Measurements from ENCODE around the gene EMP2. TPM values are rescaled to one million over a fixed set of nuclear protein-coding genes. Genes with fewer than 3 reads are reported as not detected.

EMP2 gene
- total RNA-seq, 1 experiment from 2014 or later = 14.4 TPM

- Histone ChIP-seq H2BK12ac (ENCODE audit: insufficient read length, low read depth, low read length) (no peak overlapping the region), H2AK5ac (ENCODE audit: insufficient read length, low read length) (no peak overlapping the region), H2BK120ac (ENCODE audit: low read depth, low read length, poor library complexity, severe bottlenecking) (no peak overlapping the region), H3K9ac (ENCODE audit: extremely low read depth, insufficient read length, low read length) (no peak overlapping the region), H3K4me2 (ENCODE audit: insufficient read depth, insufficient read length, low read length) (no peak overlapping the region), H3K18ac (ENCODE audit: insufficient read length, low read depth, low read length) (no peak overlapping the region), H3K9me3 (ENCODE audit: control insufficient read depth, low read depth, low read length) (no peaks in the 10 kb centered on the region), H3K27me3 (ENCODE audit: insufficient read depth, low read length) (no peaks in the 10 kb centered on the region), H3K79me1 (ENCODE audit: insufficient read depth, low read depth, low read length, poor library complexity, severe bottlenecking) (no peaks in the 10 kb centered on the region), H4K20me1 (ENCODE audit: control insufficient read depth, insufficient read depth, insufficient read length) (no peaks in the 10 kb centered on the region), H3K4ac (ENCODE audit: low read depth, low read length) (no peak overlapping the region), H3K56ac (ENCODE audit: insufficient read length, low read depth, low read length) (no peak overlapping the region), H3K27ac (ENCODE audit: insufficient read length, low read depth, low read length) (no peak overlapping the region), H3K14ac (ENCODE audit: insufficient read depth, low read length) (no peak overlapping the region), H3K4me1 (ENCODE audit: insufficient read depth, low read length) (0 out of 2 replicates have a peak, but pooled peaks cover 4% of the 10 kb centered on the region), H2AFZ (ENCODE audit: low read length) (no peak overlapping the region), H2BK5ac (ENCODE audit: insufficient read length, low read length) (no peak overlapping the region), H3T11ph (ENCODE audit: low read length) (no peak overlapping the region), H4K5ac (ENCODE audit: insufficient read length, low read depth, low read length) (no peak overlapping the region), H3K23ac (ENCODE audit: insufficient read length, low read depth, low read length) (no peak overlapping the region), H2BK15ac (ENCODE audit: low read depth, low read length) (no peak overlapping the region), H4K8ac (replicated peaks; ENCODE audit: insufficient read length, low read depth, low read length) (no peak overlapping the region), H3K23me2 (ENCODE audit: insufficient read length, low read depth, low read length, poor library complexity, severe bottlenecking) (no peaks in the 10 kb centered on the region), H3K79me2 (ENCODE audit: insufficient read depth, low read length) (no peaks in the 10 kb centered on the region), H4K91ac (ENCODE audit: insufficient read length, low read depth, low read length) (no peak overlapping the region), H2BK20ac (ENCODE audit: low read depth, low read length, poor library complexity, severe bottlenecking) (no peak overlapping the region)
- Mint-ChIP-seq H3K4me3 (no peak overlapping the region), H3K27me3 (ENCODE audit: low read depth) (peaks cover 17% of the 10 kb centered on the region), H3K27ac (no peak overlapping the region), H3K9me3 (peaks cover 0 to 7% of the 10 kb centered on the region in 2 experiments; a peak in 4 of 5 replicates), H3K36me3 (ENCODE audit: insufficient read depth in 1 of 3, low read depth in 3 of 3) (peaks cover 0 to 4% (median 0%) of the 10 kb centered on the region in 3 experiments; a peak in 1 of 7 replicates), H3K4me1 (peaks cover 27 to 33% of the 10 kb centered on the region in 2 experiments)
- TF ChIP-seq CTCF (conservative IDR thresholded peaks at IDR 0.05) = no peak
- WGBS (ENCODE audit: extremely low coverage, insufficient read length, low lambda C conversion rate) = no CpG with 5 or more reads among the region's 2 CpGs
- no peak for DNase-seq
Observed at GRCh38 chr16:10587622-10588021, 7.2 kb upstream of the EMP2 start.

All from H9 (cell line).